Osteoblast (primary cell): Measurements from ENCODE around the gene FBXO24. TPM values are rescaled to one million over a fixed set of nuclear protein-coding genes. Genes with fewer than 3 reads are reported as not detected.
A peak's percentile ranks its signal among the peaks of the same experiment; 100 is the strongest.

Experiments
- DNase-seq: peaks from one replicate; pipeline ENCODE4 v3.0.0; 2011; ENCODE audit warnings: low spot score, mixed read lengths; ENCODE audit not compliant: insufficient read length; ENCODE audit errors: missing footprints
- H2AFZ ChIP-seq: 2 replicates; pipeline ENCODE4 v1.6.0; 2011; ENCODE audit warnings: mild to moderate bottlenecking, low read length
- H3K27ac ChIP-seq: 2 replicates; pipeline ENCODE4 v1.5.1; 2011; ENCODE audit warnings: mild to moderate bottlenecking, low read depth, low read length, moderate library complexity
- H3K27me3 ChIP-seq: 2 replicates; pipeline ENCODE4 v1.6.0; 2012; ENCODE audit warnings: mild to moderate bottlenecking, control low read depth, inconsistent platforms, low read length, moderate library complexity; ENCODE audit not compliant: insufficient read depth
- H3K36me3 ChIP-seq: 2 replicates; pipeline ENCODE4 v1.5.1; 2011; ENCODE audit warnings: mild to moderate bottlenecking, low read length, control low read depth, moderate library complexity; ENCODE audit not compliant: insufficient read depth
- H3K4me1 ChIP-seq: 2 replicates; pipeline ENCODE4 v1.5.1; 2011; ENCODE audit warnings: mild to moderate bottlenecking, low read length, control low read depth, moderate library complexity; ENCODE audit not compliant: insufficient read depth
- H3K4me2 ChIP-seq: 2 replicates; pipeline ENCODE4 v1.6.0; 2011; ENCODE audit warnings: mild to moderate bottlenecking, low read length; ENCODE audit not compliant: insufficient read depth
- H3K4me3 ChIP-seq: fragments of 200-600 bp; sonication (generic); 3 replicates; pipeline ENCODE4 v1.5.1; 2012; ENCODE audit warnings: mild to moderate bottlenecking, low read length, inconsistent platforms; ENCODE audit not compliant: insufficient read depth
- H3K79me2 ChIP-seq: 2 replicates; pipeline ENCODE4 v1.6.0; 2012; ENCODE audit warnings: mild to moderate bottlenecking, low read length, control low read depth, inconsistent platforms; ENCODE audit not compliant: insufficient read depth
- H3K9me3 ChIP-seq: 2 replicates; pipeline ENCODE4 v1.5.1; 2011; ENCODE audit warnings: low read depth, low read length, control low read depth
- H4K20me1 ChIP-seq: 2 replicates; pipeline ENCODE4 v1.6.0; 2012; ENCODE audit warnings: mild to moderate bottlenecking, low read length, control low read depth; ENCODE audit not compliant: insufficient read depth
- CTCF ChIP-seq: IDR thresholded peaks from 2 replicates; pipeline ENCODE4 v1.5.1; 2011; ENCODE audit warnings: mild to moderate bottlenecking, low read depth, low read length, moderate library complexity; ENCODE audit errors: extremely low read depth
- total RNA-seq: library from RNA; depleted of rRNA; stranded (reverse); fragments of >200 nt; gene quantifications from 2 replicates; pipeline ENCODE4 v1.2.3, GENCODE V29; 2012

Gene FBXO24
- total RNA-seq, 1 donor = 0.36 TPM

GRCh38 chr7:100629117-100629716, 43.1 kb downstream of the FBXO24 start:
- H2AFZ ChIP-seq = no peak overlapping the region

GRCh38 chr7:100630066-100630465, 43.9 kb downstream of the FBXO24 start:
- Histone ChIP-seq H3K36me3 (no peaks in the 10 kb centered on the region), H3K4me2 (no peak overlapping the region), H3K79me2 (no peaks in the 10 kb centered on the region), H2AFZ (no peak overlapping the region), H3K4me3 (no peak overlapping the region), H3K9me3 (no peaks in the 10 kb centered on the region), H4K20me1 (no peaks in the 10 kb centered on the region), H3K27ac (no peak overlapping the region), H3K27me3 (peaks cover 26% of the 10 kb centered on the region), H3K4me1 (peaks cover 3% of the 10 kb centered on the region)
- peak; percentile 47 for DNase-seq
- no peak for TF ChIP-seq CTCF

More at GRCh38 chr7:100629117-100629716, 43.1 kb downstream of the FBXO24 start:
- no peaks in the 10 kb centered on the region for H3K9me3 ChIP-seq
- peak; percentile 12 for TF ChIP-seq CTCF
- H3K4me2 ChIP-seq = no peak overlapping the region
- peaks cover 3% of the 10 kb centered on the region for H3K4me1 ChIP-seq
- DNase-seq = peak; percentile 88
- peaks cover 22% of the 10 kb centered on the region for H3K27me3 ChIP-seq
- no peak overlapping the region for H3K4me3 ChIP-seq
- H3K36me3 ChIP-seq = no peaks in the 10 kb centered on the region
- H4K20me1 ChIP-seq = no peaks in the 10 kb centered on the region
- no peaks in the 10 kb centered on the region for H3K79me2 ChIP-seq
- H3K27ac ChIP-seq = no peak overlapping the region

GRCh38 chr7:100632951-100633717, 47.0 kb downstream of the FBXO24 start:
- Histone ChIP-seq H3K27ac (no peak overlapping the region), H4K20me1 (no peaks in the 10 kb centered on the region), H3K36me3 (no peaks in the 10 kb centered on the region), H3K27me3 (peaks cover 26% of the 10 kb centered on the region), H3K4me2 (peak overlapping the region; percentile 65), H3K79me2 (no peaks in the 10 kb centered on the region), H3K4me3 (peak overlapping the region; percentile 64), H3K9me3 (no peaks in the 10 kb centered on the region), H3K4me1 (peaks cover 3% of the 10 kb centered on the region), H2AFZ (peak overlapping the region; percentile 51)
- peak; percentile 94 for DNase-seq
- no peak for TF ChIP-seq CTCF

- TF ChIP-seq CTCF = no peak
- no peak overlapping the region for H3K4me2 ChIP-seq
- no peaks in the 10 kb centered on the region for H3K9me3 ChIP-seq
- H2AFZ ChIP-seq = no peak overlapping the region
- peaks cover 3% of the 10 kb centered on the region for H3K27me3 ChIP-seq
- no peaks in the 10 kb centered on the region for H3K79me2 ChIP-seq
- H3K27ac ChIP-seq = no peak overlapping the region
- DNase-seq = peak; percentile 58
- H3K36me3 ChIP-seq = no peaks in the 10 kb centered on the region
- no peak overlapping the region for H3K4me3 ChIP-seq
- H3K4me1 ChIP-seq = no peaks in the 10 kb centered on the region
- no peaks in the 10 kb centered on the region for H4K20me1 ChIP-seq
These were observed 53.9 kb downstream of the FBXO24 start for GRCh38 chr7:100639995-100640516.
